TTC549 (cell line): ENCODE results near the gene FARS2.

Experiments
- FAIRE-seq: peaks from 2 replicates; lab custom pipeline; 2012; peaks lifted over from hg19 to GRCh38; lab: Jason Lieb, UNC

The FARS2 gene

DNA sequence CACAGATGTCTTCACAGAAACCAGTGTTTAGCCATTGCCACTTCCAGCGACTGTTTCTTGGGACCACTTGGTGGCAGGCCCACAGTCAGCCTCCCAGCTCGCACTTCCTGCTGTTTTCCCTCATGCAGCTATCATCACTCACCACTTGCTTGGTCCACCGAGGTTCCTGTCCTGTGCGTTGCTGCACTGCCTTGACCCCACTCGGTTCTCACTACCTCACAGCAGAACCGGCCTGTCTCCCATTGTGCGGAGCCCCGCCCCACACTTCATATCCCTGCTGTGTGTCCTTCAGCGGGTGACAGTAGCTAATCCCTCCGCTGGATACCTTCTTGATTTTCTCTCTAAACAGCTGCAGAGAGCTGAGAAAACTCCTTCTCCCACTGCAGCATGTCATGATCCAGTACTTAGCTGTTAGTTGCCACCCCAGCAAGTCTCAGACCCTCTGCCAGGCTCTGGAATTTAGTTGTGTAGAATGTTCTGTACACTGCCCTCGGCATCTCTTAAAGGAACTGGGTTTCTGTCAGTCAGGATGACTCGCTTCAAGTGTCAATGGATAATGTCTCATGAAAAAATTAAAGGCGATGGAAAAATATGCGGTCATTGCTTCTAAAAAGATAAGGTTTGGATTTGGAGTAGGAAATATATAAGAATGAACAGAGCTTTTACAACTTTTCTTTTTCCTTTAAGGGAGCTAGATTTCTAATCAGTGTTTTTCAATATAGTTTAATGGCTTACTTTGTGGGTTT, 208.0 kb downstream of the FARS2 start:
- FAIRE-seq, result no peak

DNA sequence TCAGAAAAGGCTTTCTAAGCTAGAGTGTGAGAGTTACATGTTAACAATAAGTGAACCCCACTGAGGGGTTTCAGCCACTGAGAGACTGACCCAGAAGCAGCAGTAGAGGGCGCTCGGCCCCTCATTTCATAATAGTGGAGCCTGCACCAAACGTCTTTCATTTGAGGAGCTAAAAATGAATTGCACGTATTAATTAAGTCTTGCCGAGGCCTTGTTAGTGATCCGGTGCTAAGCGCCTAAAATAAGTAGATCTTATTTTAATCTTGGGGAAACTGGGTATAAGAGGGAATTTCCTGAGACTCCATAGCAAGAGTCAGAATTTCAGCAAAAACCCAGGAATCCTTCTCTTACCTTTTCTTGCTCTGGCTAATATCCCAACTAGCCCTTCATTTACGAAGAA, 209.7 kb downstream of the FARS2 start:
- no peak for FAIRE-seq

DNA sequence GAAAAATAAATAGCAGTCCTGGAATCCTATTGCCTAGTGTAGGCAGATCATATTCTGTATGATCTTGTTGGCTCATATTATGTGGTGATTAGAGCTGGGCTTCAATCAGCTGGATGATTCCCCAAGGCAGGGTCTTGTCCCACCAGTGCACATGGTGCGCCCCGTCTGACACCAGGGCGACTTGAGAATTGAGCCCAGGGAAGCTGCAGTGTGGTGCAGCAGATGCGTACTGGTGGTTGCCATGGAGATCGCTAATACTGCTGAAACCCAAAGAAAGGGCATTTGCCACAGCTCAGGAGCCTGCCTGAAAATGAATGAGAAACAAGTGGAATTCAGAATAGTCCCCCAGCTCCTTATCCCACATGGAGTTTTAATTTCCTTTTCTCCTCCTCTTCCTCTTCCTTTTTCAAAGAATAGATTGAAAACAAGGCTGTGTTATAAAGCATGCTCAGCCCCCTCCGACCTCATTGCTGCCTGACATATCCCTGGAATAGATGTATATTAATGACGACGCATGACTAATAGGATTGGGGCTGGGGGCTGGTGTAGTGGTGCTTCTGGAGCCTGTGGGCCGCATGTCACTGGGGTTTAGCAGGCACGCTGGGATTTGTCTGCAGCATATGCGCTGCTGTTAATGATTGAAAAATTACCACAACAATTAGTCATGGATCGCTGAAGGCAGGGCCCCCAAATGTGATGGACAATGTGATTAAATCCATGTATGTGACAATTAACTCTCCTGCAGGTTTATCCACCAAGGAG, 210.5 kb downstream of the FARS2 start:
- no peak for FAIRE-seq

DNA sequence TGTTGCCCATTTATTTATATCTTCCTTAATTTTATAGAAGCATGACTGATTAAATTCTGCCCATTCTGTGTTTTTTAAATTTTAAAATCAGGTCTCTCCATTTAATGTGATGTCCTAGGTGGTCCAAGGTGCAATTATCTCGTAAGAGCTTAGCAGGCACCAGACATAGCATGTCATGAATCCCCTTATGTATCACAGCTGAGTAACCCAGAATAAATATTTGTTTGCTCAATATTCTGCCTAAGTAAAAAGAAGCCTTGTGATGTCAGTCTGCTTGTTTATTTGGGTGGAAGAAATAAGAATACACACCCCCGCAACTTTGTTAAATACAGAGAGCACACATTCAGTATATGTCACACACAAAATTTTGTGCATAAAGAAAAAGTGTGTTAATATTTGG, 211.3 kb downstream of the FARS2 start:
- no peak for FAIRE-seq

DNA sequence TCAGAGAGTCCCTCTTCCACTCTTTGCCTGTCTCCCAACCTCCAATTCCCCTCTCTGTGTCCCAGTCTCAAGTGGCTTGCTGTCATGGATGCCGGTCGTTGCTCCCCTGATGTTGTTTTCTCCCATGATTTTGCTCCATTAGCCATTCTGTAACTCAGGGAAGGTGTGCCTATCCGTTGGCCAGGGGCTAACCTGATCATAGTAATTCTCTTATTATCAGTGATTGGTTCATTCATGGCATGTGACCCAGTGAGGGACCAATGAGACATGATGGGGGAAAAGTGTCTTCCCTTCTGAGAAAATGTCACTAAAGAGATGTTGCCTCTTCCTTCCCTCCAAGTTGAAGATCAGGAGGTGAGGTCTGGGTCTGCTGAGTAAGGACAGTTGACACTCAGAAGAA, 214.5 kb downstream of the FARS2 start:
- FAIRE-seq, result no peak

DNA sequence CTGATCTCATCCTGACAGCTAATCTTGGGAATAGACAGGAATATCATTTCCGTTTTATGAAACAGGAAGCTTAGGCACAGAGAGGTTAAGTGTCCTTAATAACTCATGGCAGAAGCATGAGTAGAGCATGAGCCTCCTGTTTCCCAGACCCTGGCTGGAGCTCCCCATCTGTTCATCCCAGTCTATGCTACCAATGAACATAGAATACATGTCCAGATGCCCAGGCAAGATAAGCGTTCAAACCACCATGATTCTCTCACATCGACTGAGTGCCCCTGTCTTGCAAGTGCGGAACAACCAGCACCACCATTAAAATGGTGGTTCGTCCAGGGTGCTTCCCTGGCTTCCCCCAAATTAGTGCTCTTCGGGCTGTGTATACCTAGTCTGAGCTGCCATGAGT, 217.1 kb downstream of the FARS2 start:
- FAIRE-seq, result no peak

DNA sequence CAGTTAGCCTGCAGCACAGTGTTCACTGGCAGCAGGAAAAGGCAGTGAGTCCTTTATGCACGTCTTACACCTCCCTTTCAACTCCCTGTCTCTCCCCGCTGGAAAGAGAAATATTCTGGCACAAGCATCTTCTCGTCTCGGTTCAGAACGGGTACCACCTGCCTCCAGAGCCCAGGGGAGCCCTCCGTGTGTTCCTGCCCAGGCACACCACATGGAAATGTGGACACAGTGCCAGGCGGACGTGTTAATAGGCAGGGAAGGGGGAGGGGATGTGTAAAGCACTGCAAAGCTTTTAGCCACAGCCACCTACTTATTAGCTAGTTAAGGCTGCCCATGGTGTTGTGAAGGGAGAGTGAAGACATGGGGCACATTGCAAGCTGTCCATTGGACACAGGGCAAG, 219.7 kb downstream of the FARS2 start:
- no peak for FAIRE-seq

DNA sequence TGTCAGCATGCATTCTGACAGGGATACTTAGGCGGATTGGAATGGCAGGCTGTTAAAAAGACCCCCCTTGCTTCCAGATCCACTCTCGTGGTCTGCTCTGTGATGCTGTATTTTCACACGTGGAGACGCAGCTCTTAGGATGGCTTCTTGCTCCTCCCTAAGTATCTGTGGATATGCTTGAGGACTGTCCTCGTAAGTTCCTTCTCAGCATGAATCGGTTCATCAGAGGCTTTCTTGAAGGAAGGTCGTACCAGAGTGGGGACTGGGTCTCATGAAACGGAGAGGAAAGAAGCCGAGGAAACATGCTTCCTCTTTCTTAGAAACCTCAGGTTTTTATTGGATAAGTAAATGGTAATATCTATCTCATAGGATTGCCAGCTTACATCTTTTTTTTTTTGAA, 220.4 kb downstream of the FARS2 start:
- no peak for FAIRE-seq

DNA sequence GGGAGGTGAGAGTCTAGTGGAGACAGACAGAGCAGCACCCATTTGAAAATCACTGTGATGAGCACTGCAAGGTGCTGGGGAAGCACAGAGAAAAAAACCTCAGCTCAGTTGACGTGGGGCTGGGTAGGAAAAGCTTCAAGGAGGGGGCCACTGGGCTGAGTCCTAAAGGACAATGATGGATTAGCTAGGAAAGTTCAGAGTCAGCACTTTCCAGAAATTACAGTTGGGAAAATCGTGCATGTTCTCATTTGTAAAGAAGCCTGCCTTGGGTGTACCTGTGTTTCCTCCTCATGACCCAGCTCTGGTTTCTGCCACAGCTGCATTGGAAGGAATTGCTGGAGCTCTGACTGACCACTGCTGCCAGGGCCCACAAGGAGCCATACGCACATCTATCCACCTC, 221.3 kb downstream of the FARS2 start:
- no peak for FAIRE-seq

DNA sequence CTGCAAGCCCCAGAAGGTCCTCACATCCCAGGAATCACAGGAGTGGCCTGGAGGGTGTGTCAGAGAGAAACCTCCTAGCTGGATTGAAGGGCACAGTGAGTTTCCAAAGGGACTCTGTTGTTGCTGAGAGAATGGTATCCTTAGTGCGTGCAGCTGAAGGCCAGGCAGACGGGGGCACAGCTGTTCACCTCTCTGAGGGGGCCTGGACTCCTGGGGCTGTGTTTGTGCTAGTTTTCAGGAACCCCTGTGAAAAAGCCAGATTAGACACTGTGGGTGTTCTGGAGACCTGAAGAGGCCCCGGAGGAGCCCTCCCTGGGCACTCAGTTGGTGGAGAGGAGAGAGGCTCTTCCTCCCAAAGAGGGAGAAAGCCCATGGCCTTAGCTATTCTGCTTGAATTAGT, 223.4 kb downstream of the FARS2 start:
- no peak for FAIRE-seq

DNA sequence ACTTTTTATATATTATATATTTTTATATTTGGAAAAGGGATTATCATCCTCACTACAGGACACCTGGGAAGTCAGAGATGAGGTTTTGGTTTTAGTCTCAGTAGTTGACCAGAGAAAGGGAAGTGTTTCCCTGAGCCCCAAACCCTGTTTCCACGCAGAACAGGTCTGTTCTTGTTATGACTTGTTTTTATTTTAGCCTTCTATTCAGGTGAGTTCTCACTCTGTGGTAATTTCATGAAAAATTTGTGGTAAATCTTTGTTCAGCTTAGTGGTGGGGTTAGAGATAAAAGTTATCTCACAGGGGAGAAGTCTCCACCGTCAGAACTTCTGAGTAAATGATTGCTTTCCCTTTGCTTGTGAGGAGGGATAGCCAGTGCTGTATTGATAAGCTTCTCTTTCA, 224.9 kb downstream of the FARS2 start:
- FAIRE-seq, result no peak

DNA sequence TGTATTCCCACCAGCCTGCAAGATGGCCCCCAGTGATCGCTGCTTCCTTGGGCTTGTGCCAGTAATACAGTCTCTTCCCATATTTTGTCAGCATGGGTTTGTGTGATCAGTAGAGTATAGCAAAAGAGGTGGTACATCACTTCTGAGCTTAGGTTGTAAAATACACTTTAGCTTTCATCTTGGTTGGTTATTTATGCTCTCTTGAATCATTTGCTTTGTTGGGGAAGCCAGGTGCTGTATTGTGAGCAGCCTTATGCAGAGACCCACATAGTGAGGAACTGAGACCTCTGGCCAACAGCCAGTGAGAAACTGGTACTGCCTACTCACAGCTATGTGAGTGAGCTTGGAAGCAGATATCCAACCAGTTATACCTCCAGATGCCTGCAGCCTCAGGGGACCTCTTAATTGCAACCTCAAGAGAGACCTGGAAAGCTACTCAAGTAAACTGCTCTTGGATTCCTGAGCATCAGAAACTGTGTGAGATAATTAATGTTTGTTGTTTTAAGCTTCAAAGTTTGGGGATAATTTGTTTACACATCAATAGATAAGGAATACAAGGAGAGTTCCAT, 229.3 kb downstream of the FARS2 start:
- FAIRE-seq, result no peak

DNA sequence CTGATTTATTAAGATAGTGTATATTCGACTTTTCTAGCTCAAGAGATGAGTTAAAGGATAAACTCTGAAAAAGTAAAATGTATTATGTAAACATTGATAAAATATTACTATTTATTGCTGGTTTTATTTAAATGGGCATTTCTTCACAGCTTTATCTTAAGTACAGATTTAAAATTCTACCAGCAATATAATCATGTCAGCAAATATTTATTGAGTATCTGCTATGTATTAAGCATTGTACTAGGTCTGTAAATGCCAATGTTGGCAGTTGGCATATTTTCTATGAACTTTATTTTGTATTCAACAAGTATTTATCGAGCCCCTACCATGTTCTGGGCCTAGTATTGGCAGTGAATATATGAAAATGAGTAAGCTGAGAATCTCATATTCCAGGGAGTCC, 231.0 kb downstream of the FARS2 start:
- no peak for FAIRE-seq

DNA sequence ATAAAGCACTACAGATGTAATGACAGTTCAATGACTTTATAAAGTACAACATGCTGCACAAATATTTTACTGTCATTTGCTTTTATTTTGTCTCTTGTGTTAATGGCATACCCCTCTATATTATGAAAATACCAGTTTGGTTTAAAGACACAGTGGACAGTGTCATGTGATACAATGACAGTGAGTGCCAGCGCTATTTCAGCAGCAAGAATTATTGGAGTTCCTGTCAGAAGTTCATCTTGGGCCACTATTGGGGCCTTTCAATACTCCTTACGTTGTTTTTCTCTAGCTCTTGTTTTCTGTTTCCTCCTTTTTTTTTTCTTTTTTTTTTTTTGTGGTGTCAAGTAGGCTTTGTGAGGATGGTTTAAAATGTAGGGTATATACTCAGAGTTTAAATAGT, 232.5 kb downstream of the FARS2 start:
- no peak for FAIRE-seq

DNA sequence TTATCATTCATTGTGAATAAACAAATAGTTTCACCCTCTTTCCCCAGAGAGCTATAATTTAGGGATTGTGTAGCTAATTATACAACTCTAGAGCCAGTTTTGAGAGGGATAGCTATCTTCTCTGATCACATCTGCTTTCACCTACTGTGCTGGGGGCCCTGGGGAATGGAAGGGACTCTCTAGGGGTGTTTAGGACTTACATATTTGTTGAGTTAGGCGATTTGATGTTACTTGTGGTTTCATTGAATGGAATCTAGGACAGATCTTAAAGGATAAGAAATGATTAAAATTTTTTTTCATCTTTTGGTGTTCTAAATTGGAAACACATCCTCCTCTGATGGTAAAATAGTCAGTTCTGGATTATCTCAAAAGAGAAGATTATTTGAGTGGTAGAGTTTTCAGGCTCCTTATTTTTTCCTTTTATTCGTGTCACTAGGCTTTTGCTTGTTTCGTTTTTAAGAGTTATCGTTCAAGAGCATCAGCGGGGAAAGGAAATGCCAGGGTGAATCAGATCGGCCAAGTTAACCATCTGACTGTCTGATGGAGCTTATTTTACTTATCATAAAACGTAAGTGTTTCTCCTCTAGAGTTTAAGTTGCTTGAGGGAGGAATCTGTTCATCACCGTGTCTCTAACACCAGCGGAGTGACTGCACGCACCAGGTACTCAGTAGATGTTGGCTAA, 236.7 kb downstream of the FARS2 start:
- FAIRE-seq, result no peak

DNA sequence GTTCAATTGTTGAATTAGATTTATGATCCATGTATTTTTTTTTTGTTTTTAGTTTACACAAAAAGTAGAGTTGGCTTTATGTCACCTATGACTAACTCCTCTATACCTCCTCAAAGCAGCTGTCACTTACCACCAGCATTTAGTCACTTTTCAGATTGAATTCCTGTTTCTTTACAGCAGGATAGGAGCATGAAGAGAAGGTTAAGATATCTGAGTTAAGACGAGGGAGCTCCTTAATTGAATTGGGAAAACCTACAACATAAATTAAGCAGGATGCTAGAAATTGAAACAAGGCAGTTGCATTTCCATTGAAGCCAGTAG, 237.2 kb downstream of the FARS2 start:
- FAIRE-seq, result no peak

DNA sequence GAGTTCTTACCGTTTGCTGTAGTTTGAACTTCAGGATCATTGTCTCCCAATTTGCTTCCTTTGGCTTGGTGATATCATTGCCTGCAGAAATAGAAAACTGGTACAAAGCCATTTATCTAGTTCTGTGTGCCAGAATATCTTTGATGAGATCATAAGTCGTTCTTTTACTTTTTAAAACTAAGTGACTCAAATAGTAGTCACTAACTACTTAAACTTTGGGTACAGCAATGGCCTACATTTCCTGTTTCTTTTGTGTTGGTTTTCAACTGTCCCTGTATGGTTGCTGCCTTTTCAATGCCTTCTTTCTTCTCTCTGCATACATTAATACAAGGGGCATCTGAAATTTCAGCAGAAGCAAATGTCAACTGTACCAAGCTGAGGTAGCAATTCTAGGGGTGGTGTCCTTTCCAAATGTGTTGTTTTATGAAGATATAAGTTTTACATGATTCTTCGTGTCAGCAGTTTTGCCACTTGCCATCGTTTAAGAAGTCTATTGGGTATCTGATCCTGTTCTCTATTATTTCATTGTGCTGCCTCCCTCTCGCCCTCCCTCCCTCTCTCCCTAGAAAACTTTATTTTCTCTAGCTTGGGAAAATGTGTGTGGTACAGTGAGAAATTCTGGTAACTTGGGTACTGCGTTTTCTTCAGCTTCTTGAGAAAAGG, 238.5 kb downstream of the FARS2 start:
- FAIRE-seq, result no peak

DNA sequence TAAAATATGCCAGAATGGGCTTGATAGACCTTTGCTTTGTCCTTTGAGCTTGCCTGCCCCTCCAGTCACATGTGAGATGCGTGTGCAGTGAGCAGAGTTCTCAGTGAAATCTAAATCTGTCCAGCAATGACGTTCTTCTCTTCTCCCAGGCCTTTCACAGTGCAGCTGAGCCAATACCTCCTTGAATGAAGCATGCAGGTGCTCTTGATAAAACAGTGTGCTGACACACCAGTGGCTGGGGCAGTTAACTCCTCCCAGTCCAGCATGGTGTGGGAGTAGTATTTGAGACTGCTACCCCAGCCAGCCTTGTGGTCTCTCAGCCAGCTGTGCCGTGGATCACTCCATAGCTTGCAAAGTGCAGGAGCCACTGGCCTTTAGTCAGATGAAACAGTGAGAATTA, 240.5 kb downstream of the FARS2 start:
- FAIRE-seq, result no peak

DNA sequence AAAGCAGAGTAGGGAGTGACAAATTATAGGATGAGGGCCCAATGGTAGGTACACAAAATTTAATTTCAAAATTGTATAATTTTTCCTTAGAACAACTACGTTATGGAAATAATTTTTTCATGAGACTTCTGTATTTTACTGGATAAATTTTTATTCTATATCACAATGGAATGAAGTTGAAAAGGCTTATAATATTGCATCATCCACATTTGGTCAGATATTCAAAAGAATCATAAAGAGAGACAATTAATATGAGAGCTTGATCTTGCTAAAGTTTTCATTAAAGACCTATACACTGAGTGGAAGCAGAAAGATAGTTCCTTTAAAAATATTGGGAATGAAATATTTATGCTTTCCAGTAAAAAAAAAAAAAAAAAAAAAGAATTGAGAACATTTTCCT, 242.8 kb downstream of the FARS2 start:
- no peak for FAIRE-seq

DNA sequence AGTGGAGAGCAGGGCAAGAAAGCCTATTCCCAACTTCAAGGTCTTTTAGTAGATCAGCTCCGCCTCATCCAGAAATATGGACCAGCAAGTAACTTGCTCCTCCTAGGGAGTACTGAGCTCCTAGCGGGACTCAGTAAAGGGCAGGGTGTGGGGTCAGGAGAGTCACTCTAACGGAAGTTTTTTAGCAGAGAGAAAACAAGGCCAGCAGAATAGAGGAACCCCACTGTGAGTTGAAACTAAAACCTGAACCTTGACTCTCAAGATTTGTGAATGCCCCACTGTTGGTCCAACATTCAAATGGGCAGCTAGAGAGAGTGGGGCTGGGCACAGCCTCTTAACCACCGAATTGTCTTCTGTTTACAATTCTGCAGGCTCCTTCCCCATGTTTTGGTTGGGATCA, 244.8 kb downstream of the FARS2 start:
- no peak for FAIRE-seq

DNA sequence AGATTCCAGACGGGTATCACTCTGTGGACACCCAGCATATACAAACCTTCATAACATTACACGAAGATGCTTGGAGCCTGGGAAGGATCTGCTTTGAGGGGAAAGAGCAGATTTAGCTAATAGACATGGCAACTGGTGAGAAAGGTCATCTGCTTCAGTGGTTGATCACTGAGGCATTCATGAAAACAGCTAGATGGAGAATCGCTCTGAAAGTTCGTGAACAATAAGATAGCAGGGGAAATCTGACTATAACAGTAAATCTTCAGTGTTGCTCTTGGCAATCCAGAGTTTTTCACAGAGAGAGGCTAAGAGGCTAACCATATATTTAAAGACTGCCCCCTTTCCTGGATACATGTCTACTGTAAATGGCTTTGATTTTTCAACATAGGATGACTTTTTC, 245.3 kb downstream of the FARS2 start:
- FAIRE-seq, result no peak

DNA sequence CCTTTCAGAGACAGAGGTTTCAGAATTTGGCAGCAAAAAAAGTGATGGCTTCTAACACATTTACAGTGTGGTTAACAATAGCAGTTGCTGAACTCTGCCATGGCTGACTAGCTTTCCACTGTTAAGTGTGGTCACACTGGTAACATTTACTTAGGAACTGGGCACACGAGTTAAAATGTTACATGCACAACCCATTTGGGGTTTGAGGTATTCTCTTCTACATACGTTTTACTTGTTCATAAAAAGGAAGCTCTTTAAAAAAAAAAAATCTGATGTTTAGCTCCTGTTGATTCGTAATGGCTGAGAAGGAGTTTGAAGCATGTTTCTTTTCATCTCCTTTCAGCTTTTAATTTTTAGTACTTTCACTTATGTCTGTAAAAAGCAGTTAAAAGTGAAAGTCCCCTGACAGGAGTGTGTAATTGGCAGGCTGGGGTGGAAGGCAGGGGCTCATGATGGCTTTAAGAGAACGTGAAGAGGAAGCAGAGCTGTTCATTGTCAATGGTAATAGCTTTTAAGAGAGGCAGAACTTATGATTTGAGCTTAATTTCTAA, 245.9 kb downstream of the FARS2 start:
- FAIRE-seq, result no peak

DNA sequence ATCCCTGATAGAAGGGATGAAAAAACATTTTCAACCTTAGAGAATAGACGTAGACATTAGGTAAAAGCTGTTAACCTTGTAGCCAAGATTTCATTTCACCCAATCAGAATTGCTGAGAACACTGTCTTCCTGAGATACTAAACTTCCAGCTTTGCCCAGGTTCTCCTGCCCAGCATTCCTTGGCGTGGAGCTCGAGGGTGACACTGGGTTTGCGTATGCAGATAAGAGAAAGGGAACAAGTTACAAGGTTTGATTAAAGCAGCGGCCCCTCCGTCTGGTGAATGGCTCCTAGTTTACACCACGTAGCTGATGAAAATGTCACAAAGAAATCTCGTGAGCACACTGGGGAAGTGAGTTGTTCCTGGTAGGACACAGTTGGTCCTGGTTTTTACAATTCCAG, 247.8 kb downstream of the FARS2 start:
- FAIRE-seq, result no peak
